ENCODE results near the gene USP31.

DNA sequence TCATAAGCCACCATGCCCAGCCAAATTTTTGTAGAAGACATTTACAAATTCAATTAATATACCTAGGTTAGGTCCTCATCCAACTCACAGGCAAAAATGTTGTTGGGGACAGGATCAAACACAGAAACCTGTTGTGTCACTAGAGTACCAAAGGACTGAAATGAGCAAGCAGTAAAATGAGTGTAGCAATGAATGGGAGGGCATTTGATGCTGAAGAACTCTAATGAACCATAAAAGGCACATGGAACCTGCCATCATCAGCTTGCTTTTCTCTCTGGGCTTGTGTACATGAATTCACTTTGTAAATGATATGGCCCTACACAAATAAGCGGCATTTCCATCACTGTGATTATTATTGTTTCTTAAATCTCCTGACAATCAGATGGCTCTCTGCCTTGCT, 17.8 kb downstream of the USP31 start:
- TF ChIP-seq, protein P1, sequence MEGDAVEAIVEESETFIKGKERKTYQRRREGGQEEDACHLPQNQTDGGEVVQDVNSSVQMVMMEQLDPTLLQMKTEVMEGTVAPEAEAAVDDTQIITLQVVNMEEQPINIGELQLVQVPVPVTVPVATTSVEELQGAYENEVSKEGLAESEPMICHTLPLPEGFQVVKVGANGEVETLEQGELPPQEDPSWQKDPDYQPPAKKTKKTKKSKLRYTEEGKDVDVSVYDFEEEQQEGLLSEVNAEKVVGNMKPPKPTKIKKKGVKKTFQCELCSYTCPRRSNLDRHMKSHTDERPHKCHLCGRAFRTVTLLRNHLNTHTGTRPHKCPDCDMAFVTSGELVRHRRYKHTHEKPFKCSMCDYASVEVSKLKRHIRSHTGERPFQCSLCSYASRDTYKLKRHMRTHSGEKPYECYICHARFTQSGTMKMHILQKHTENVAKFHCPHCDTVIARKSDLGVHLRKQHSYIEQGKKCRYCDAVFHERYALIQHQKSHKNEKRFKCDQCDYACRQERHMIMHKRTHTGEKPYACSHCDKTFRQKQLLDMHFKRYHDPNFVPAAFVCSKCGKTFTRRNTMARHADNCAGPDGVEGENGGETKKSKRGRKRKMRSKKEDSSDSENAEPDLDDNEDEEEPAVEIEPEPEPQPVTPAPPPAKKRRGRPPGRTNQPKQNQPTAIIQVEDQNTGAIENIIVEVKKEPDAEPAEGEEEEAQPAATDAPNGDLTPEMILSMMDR (IDR thresholded peaks at IDR 0.05) = no peak
- TF ChIP-seq EP300 (IDR thresholded peaks at IDR 0.05) = no peak
- TF ChIP-seq POLR2A (IDR thresholded peaks at IDR 0.05) = no peak
